ENCODE results near the gene EPHA8. TPM values are rescaled to one million over a fixed set of nuclear protein-coding genes. Genes with fewer than 3 reads are reported as not detected.

The EPHA8 gene
- total and polyA plus RNA-seq, 7 donors, result 0.01 to 0.03 TPM; not detected in 5

DNA sequence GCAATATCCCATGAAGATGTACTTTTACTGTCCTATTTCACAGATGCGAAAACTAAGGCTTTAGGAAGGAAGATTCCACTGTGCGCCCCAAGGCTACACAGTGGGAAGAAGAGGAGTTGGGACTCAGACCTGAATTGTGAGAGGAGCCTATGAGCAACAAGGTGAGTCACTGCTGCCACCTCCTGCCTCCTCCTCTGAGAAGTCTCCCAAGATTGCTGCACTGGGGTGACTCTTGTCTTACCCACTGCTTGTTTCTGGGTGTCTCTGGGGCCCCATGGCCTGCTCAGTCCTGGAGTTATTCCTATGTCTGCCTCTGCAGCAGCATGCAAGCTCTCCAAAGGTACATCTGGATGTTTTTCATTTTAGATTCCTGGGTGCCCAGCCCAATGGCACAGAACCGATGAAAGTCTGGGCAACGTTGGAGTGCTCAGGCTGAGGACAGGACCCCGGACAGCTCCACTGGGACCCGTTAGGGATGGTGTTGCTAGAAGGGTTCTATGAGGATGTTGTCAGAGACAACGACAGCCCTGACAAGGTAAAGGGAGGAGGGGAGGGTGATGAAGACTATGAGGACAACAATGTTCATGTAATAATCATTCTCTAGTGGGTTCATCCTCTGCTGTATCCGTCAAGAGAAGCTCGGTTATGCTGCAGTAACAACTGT, 62.1 kb downstream of the EPHA8 start:
- 28 to 31% (median 30%) methylated on average over 9 of the region's 9 CpGs for WGBS, 3 donors
- no peaks in the 10 kb centered on the region for H3K9me3 ChIP-seq
- intact Hi-C loops (cut with DNase I), result no loop called here
- H3K27ac ChIP-seq, result no peak overlapping the region
- TF ChIP-seq, protein P1, sequence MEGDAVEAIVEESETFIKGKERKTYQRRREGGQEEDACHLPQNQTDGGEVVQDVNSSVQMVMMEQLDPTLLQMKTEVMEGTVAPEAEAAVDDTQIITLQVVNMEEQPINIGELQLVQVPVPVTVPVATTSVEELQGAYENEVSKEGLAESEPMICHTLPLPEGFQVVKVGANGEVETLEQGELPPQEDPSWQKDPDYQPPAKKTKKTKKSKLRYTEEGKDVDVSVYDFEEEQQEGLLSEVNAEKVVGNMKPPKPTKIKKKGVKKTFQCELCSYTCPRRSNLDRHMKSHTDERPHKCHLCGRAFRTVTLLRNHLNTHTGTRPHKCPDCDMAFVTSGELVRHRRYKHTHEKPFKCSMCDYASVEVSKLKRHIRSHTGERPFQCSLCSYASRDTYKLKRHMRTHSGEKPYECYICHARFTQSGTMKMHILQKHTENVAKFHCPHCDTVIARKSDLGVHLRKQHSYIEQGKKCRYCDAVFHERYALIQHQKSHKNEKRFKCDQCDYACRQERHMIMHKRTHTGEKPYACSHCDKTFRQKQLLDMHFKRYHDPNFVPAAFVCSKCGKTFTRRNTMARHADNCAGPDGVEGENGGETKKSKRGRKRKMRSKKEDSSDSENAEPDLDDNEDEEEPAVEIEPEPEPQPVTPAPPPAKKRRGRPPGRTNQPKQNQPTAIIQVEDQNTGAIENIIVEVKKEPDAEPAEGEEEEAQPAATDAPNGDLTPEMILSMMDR (IDR thresholded peaks at IDR 0.05), result no peak
- no peaks in the 10 kb centered on the region for H3K4me1 ChIP-seq
- peaks cover 3 to 78% (median 24%) of the 10 kb centered on the region in 3 donors for H3K27me3 ChIP-seq (ENCODE audit: insufficient read depth in 3 of 3, low read length in 2 of 3)
- ATAC-seq, result no peak
- no peaks in the 10 kb centered on the region for H3K36me3 ChIP-seq (ENCODE audit: insufficient read depth in 1 of 2, low read depth in 1 of 2)
- H3K4me3 ChIP-seq, result no peak overlapping the region
- DNase-seq, result peak in 1 of 2 donors; percentile 39

DNA sequence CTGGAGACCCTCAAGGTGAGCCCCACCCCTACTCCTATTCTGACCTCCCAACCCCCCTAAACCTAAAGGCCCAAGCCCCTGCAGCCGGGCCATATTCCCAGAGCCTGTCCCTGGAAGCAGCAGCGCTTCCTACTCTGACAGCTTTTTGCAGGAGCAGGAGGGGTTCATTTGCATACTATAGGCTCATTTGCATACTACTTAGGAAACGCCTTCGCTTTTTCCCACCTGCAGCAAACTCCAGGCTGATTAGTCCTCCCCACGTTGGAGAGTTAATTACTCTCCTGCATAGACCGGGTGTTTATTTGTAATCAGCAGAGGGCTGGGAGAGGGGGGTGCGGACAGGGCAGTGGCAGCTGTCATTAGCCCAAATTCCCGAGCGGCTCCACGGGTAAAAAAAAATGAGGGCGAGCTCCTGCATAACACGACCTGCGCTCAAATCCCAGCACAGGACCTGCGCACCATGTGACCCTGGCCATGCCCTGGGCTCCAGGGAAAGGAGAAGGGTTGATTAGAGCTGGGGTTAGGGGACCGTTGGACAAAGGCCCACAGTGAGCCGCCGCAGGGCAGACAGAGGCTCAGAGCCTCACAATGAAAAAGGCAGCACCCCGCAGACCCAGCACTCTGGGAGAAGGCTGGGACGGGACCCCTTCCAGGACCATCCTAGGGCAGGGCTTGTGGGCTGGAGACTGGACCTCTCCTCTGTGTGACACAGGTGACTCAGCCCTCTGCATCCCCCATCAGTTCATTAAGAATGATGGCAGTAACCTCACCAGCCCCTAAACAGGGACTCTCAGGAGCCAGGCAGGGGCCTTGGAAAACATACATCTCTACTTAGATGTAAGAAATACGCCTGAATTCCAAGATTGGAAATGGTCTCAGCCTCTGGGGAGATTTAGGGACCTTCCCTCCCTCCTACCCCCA, 63.2 kb downstream of the EPHA8 start:
- H3K4me1 ChIP-seq, result no peaks in the 10 kb centered on the region
- H3K36me3 ChIP-seq (ENCODE audit: insufficient read depth in 1 of 2, low read depth in 1 of 2), result no peaks in the 10 kb centered on the region
- H3K4me3 ChIP-seq, result no peak overlapping the region
- WGBS, 3 donors, result 13 to 18% (median 14%) methylated on average over 20 of the region's 20 CpGs
- intact Hi-C loops (cut with DNase I), result no loop called here
- DNase-seq, result peak in 1 of 2 donors; percentile 28
- H3K27ac ChIP-seq, result no peak overlapping the region
- ATAC-seq, result no peak
- H3K27me3 ChIP-seq (ENCODE audit: insufficient read depth in 3 of 3, low read length in 2 of 3), result peaks cover 0 to 69% (median 22%) of the 10 kb centered on the region in 3 donors
- H3K9me3 ChIP-seq, result no peaks in the 10 kb centered on the region
- TF ChIP-seq, protein P1 (IDR thresholded peaks at IDR 0.05), result no peak

DNA sequence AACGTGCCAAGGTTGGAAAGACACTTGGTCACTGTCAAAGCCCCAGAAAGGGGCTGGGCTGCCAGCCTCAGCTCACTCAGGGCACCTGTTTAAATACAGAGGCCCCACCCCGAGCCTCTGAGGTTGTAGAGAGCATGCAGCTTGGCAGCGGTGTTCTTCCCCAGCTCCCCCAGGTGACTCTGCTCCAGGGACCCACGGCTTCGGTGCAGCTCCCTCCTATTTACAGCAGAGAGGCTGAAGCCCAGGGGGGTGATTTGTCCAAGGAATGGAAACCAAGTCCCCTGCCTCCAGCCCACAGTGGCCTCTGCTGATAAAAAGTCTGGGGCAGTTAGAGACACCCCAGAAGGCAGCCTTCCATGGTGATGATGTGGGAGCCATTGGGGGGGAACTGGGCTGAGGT, 64.0 kb downstream of the EPHA8 start:
- 51 to 56% (median 55%) methylated on average over 5 of the region's 5 CpGs for WGBS, 3 donors
- ATAC-seq, result no peak
- no peak overlapping the region for H3K27ac ChIP-seq
- H3K4me1 ChIP-seq, result no peaks in the 10 kb centered on the region
- H3K27me3 ChIP-seq (ENCODE audit: insufficient read depth in 3 of 3, low read length in 2 of 3), result peaks cover 0 to 62% (median 16%) of the 10 kb centered on the region in 3 donors
- no peaks in the 10 kb centered on the region for H3K9me3 ChIP-seq
- intact Hi-C loops (cut with DNase I), result no loop called here
- no peak overlapping the region for H3K4me3 ChIP-seq
- DNase-seq, result peak in 1 of 2 donors; percentile 29
- H3K36me3 ChIP-seq (ENCODE audit: insufficient read depth in 1 of 2, low read depth in 1 of 2), result no peaks in the 10 kb centered on the region
- TF ChIP-seq, protein P1 (IDR thresholded peaks at IDR 0.05), result no peak

DNA sequence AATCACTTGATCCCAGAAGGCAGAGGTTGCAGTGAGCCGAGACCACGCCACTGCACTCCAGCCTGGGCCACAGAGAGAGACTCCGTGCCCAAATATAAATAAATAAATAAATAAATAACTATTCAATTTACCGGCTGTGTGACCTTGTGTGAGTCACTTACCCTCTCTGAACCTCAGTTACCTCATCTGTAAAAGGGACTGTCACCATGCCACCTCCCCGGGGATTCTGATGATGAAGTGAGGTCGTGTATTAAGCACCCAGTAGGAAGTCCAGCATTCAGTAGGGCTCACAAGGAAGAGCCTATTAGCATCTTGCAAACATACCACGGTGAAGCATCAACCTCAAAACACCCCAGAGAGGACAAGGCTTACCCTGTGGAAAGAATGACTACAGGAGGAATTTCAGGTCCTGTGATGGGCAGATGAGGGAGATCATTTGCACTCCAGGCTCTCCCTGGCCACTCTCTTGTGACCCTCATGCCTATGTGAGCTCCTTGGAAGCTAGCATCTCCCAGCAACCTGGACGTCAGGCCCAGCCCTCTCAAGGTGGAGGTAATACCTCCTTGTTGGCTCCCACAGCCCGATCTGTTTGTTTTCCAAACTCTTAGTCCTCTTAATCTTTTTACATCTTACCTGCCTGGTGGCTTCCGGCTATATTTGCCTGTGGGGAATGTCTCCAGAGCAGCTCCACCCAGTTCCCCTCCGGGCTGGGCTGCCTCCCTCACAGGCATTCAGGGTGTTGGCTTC, 65.6 kb downstream of the EPHA8 start:
- Histone ChIP-seq H3K36me3 (ENCODE audit: insufficient read depth in 1 of 2, low read depth in 1 of 2) (no peaks in the 10 kb centered on the region), H3K9me3 (no peaks in the 10 kb centered on the region), H3K27ac (no peak overlapping the region), H3K27me3 (ENCODE audit: insufficient read depth in 3 of 3, low read length in 2 of 3) (peaks cover 0 to 54% (median 12%) of the 10 kb centered on the region in 3 donors), H3K4me1 (no peaks in the 10 kb centered on the region), H3K4me3 (no peak overlapping the region)
- intact Hi-C loops (cut with DNase I), result no loop called here
- DNase-seq (no peak), ATAC-seq (no peak)
- TF ChIP-seq, protein P1 (IDR thresholded peaks at IDR 0.05), result no peak
- WGBS, 3 donors, result 40 to 47% (median 41%) methylated on average over 11 of the region's 11 CpGs

Measured in psoas muscle (tissue), 8 donors.